ENCODE data around the gene MLST8.
"Not testable (repeated sequence)": the region's sequence is repeated elsewhere in the genome, so short reads cannot be mapped to it uniquely, and the experiment has no call there.

Gene MLST8

GRCh38 chr16:2244301-2244700 lies 39.0 kb downstream of the MLST8 start:
- no peak for DNase-seq (ENCODE audit: low read depth, low spot score)

GRCh38 chr16:2244926-2245795 lies 39.9 kb downstream of the MLST8 start:
- DNase-seq (ENCODE audit: low read depth, low spot score) = no peak

DNA sequence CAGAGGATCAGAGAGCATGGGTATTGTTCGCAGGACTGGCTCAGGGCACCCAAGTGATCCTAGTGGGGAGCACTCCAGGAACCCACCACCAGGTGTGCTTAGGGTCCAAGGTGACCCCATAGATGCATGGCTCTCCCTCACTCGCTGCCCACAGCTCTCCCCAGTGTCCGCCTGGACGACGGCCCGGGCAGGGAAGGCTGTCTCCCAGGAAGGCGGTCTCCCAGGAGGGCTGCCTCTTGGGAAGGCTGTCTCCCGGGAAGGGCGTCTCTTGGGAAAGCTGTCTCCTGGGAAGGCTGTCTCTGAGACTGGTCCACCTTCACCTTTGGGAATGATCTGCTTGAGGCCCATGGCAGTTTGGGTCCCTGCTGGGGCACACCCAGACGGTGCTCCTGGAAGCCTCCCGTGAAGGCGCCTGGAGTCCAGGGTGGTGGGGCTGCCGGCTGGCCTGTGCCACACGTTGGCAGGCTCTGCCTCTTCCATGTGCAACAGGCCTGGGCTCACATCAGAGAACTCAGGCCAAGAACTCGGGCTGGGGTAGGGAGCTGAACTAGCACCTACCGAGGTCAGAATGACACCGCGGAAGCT lies 41.1 kb downstream of the MLST8 start:
- DNase-seq (ENCODE audit: low read depth, low spot score) = no peak

DNA sequence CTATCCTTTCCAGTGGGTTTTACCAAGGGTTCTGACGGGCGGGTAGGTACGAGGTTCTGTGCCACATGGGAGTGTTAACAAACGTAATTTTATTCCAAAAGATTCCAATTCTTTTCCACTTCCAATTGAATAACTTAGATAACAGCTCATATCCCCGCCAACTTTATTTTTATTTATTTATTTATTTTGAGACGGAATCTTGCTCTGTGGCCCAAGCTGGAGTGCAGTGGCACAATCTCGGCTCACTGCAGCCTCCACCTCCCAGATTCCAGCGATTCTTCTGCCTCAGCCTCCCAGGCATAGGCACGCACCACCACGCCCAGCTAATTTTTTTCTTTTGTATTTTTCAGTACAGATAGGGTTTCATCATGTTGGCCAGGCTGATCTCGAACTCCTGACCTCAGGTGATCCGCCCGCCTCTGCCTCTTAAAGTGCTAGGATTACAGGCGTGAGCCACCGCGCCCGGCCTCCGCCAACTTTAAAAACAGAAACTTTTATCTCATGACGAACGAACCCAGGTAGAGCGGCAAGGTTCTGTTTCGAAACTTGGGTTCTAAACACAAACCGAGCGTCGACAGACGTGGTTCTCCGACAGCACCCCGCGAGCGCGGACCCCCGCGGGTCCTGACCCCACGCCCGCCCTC lies 45.5 kb downstream of the MLST8 start:
- DNase-seq (ENCODE audit: low read depth, low spot score) = no peak

DNA sequence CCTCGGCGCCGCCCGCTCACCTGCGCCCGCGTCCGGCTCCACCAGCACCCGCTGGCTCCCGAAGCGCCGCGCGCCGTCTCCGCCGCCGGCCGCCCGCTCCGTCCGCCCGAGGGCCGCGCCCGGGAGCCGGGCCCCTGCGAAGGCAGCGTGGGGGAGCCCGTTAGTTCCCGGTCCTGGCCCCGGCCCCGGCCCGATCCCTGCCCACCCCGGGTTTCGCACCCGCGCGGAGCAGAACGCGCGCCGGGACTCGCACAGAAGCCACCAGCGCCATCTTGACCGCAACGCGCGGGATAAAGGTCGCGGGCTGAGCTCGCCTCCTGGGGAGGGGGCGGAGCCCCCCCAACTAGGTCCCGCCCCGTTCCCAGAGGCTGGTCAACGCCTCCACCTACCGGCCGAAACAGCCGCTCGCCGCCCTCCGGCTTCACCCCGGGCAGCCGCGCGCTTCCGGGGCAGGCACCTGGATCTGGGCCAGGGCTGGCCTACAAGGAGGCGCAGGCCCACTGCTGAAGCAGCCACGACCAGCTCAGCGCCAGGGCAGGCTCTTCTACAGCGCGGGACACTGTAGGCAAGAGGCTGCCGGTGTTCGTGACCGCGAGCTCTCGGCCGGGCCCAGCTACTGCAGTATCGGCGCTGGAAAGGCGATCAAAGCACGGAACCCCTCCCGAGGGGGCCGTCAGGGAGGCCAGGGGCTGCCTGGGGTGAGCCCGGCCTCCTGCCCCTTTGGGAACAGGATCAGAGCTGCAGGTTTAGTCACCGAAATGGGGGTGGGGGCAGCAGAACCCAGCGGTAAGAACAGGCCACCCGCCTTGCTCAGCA lies 46.2 kb downstream of the MLST8 start, which contains the start of gene ECI1:
ECI1 (minus strand) TSS at position 292 of the 816 bp plus-strand sequence; CDS start at position 271, 21 bp downstream.
- DNase-seq (ENCODE audit: low read depth, low spot score) = peak; percentile 98

GRCh38 chr16:2252806-2253148 lies 47.5 kb downstream of the MLST8 start:
- no peak for DNase-seq (ENCODE audit: low read depth, low spot score)

DNA sequence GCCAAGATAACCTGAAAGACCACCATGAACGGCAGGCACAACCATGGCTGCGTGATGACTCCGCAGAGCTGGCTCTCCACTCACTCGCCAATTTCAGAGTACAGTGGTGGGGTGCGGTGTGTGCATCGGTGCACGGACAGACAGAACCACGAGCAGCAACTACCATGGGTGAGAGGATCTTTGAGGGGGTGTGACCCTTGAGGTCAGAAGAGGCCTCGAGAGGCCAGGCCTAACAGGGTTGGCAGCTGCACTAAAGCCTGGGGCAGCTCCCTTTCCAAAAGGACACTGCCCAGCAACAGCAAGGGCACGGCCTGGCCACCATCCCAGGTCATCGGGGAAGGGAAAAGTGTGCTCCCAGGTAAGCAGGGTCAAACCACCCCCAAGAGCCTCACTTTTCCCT lies 48.0 kb downstream of the MLST8 start:
- no peak for DNase-seq (ENCODE audit: low read depth, low spot score)

DNA sequence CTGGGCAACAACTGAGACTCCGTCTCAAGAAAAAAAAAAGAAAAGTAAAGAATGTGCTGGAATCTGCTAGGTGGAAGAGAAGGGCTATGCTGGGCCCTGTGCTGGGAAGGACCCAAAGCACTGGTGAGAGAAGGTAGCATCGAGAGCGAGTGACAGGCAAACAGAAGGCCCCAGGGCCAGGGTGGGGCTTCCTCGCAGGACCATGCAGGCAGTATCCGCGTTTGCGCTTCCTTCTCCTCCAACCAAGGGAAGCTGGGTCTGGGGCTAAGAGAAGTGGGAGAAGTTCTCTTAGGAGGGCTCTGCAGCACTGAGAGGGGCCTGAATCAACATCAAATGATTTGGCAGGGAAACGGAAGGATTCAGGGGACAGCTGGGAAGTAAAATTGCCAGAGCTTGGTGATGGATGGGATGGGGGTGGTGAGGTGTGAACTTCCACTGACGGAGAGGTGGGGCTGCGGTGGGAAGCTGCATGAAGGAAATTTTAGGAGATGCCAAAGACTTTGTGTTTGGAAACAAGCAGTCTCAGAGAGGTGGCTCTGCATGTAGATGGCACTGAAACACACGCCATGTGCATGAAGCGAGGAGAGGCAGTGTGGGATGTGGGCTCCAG lies 51.4 kb downstream of the MLST8 start:
- no peak for DNase-seq (ENCODE audit: low read depth, low spot score)

DNA sequence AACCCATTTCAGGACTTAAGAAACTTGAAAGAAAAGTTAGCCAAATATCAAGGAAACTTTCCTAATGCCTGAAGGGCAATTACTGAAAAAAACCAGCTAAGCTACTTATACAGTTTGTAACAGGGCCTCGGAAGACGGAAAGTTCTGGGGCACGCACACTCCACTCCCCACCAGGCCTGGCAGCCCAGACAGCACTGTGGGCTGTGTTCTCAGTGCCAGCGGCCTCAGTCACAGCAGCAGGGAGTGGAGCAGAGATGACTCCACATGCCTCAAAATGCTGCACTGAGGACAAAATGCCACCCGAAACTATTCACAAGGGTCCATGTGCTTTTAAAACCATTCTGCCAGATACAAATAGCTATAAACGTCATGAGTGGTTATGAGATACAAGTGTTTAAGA lies 52.5 kb downstream of the MLST8 start:
- DNase-seq (ENCODE audit: low read depth, low spot score) = no peak

GRCh38 chr16:2258530-2258929 lies 53.3 kb downstream of the MLST8 start:
- not testable (repeated sequence) for DNase-seq (ENCODE audit: low read depth, low spot score)
